GM18868 (cell line): ENCODE measurements around the gene SFI1.
"Not testable (repeated sequence)": the region's sequence is repeated elsewhere in the genome, so short reads cannot be mapped to it uniquely, and the experiment has no call there.

Experiments used
- ATAC-seq: cut with Tn5 transposase; IDR thresholded peaks from one replicate; pipeline ENCODE4 v1.9.1; 2021; ENCODE audit warnings: mild to moderate bottlenecking, moderate library complexity; ENCODE audit not compliant: unreplicated experiment

Gene SFI1

DNA sequence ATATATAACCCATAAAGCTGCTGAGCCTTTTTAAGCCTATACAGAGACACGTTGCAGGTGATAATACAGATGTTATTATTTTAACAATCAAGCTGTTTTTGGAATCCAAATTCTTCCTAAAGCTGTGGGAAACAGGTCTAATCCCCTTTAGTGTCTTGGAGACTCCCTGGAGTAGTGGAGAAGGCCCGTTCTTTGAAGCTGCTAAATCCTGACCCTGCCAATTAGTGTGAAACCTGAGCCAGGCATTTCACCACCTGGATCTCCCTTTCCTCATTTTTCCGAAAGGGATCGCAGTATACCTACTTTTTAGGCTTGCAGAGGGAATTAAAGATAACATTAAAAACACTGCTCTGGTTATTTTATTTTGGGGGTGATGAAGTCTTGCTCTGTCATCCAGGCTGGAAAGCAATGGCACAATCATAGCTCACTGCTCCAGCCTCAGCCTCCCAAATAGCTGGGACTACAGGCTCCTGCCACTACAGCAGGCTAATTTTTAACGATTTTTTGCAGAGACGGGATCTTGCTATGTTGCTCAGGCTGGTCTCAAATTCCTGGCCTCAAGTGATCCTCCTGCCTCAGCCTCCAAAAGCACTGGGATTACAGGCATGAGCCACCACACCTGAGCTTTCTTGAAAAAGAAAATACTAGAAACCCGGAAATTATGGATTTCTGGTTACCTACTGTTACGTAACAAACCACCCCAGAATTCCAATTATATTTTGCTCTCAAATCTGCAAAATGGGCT, 4.9 kb upstream of the SFI1 start:
- no peak for ATAC-seq

DNA sequence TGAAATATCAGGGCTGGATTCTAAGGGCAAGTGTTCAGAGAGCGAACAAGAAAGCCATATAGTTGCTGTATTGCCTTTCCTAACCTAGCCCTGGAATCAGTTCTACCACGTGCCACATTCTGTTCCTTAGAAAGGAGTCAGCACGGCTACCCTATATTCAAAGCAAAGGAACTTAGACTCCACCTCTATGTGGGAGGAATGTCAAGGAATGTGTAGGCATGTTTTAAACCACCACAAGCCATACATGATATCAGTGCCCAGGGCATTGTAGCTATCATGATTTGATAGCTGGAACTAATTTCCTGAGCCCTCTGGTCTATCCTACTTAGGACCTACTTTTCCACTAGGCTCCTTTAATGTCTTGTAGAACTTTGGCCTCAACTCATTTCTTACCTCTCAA, 4.2 kb upstream of the SFI1 start:
- no peak for ATAC-seq

DNA sequence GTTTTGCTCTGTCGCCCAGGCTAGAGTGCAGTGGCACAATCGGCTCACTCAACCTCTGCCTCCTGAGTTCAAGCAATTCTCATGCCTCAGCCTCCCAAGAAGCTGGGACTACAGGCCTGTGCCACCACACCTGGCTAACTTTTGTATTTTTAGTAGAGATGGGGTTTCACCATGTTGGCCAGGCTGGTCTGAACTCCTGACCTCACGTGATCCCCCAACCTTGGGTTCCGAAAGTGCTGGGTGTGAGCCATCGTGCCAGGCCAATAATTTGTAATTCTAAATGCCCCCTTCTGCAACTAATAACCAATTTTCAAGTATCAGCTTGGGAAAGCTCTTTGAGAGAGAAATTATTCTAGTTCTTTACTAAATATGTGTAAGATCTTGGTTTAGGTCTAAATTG, 3.0 kb upstream of the SFI1 start:
- ATAC-seq: not testable (repeated sequence)

DNA sequence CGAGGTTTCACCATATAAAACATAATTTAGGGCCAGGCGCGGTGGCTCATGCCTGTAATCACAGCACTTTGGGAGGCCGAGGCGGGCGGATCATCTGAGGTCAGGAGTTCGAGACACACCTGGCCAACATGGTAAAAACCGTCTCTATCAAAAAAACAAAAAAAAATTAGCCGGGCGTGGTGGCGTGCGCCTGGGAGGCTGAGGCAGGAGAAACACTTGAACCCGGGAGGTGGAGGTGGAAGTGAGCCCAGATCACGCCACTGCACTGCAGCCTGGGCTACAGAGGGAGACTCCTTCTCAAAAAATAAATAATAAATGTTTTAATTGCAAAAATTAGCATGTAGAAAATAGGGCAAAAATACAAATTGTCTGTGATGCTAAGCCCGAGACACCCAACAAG, 993 bp upstream of the SFI1 start:
- ATAC-seq: no peak

DNA sequence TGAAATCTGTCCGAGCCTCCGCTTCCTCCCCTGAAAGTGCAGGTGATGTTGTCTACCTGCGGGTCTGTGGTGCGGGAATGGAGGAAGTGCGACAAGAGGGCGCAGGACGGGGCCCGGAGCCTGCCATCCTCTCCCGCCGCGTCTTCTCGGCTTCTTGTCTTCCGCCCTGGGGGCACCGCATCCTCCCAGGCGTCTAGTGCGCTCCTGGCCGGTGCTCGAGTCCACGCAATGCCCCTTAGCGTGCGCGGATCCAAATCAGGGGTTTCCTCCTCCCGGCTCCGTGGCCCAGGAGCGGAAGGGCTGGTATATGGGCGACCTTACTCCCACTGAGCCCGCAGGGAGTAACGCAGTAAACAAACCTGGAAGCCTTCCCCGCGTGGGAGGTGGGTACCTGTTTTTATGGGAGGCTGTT, 405 bp downstream of the SFI1 start:
- ATAC-seq: no peak

DNA sequence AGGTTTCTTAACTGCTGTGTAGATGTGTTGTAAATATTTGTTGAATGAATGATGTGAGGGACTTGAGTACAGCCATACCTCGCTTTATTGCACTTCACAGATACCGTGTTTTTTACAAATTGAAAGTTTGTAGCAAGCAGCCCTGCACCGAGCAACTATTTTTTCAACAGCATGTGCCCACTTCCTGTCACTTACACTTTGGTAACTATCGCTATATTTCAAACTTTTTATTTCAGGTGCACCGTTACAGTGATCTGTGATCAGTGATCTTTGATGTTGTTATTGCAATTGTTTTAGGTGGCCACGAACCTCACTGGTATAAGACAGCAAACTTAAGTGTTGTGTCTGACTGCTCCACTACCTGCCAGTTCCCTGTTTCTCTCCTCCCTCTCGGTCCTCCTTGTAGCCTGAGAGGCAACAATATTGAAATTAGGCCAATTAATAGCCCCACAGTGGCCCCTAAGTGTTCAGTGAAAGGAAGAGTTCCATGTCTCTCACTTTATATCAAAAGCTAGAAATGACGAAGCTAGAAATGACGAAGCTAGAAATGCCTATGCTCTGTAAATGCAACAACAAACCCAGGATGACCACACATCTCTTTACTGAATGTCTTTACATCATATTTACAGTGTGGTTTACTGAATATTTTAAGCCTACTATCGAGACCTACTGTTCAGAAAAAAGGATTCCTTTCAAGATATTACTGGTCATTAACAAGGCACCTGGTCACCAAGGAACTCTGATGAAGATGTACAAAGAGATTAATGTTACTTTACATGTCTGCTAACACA, 1.0 kb downstream of the SFI1 start:
- no peak for ATAC-seq

DNA sequence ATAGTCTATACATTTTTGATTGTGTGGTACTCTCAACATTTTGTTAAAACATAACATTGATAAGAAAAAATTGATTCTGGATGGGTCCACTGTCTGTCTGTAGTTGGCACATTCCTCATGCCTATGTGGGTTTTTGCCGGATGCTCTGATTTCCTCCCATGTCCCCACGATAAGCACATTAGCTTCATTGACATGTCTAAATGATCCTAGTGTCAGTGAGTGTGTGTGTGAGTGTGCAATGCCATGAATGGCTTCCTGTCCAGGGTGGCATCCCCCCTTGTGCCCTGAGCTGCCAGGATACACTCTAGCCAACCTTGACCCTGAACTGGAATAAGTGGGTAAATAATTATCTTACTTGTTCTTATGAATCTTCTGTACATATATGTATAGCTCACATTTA, 5.4 kb downstream of the SFI1 start:
- ATAC-seq: no peak

DNA sequence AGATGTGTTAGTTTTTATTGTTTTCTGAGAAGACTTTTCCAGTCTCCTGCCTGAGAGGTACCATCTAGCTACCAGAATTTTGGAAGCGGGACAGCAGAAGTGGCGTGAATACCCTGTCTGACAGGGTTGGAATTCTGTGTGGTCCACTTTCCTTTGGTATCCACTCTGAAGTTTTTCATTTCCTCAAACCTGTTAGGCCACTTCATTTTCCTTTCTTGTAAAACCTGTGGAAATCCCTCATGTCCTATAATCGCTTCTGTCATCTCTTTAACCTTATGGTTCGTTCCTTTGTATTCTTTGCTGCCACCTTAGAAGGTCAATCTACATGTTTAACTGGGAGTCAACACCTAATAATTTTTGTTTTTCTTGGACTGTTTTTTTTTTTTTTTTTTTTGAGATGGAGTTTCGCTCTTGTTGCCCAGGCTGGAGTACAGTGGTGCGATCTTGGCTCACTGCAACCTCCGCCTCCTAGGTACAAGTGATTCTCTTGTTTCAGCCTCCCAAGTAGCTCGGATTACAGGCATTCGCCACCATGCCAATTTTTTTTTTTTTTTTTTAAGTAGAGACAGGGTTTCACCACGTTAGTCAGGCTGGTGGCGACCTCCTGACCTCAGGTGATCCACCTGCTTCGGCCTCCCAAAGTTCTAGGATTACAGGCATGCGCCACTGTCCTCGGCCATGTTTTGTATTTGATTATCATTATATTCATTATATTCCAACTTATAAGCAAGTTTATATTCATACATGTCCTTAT, 7.1 kb downstream of the SFI1 start:
- ATAC-seq: no peak

DNA sequence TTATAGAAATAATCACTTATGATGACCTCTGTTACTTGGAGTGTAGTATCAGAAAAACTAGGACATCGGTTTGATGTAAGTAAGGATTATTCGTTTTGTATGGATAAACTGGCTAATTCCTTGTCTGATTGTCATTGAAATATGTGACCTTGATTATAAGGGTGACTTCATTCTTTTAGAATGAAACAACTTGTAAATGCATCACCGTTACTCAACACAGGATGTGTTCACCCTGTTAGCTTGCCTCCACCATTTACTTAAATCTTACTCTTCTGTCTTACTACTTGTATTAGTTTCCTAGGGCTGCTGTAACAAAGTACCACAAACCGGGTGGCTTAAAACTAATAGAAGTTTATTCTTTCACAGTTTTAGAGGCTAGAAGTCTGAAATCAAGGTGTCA, 7.9 kb downstream of the SFI1 start:
- ATAC-seq: no peak

DNA sequence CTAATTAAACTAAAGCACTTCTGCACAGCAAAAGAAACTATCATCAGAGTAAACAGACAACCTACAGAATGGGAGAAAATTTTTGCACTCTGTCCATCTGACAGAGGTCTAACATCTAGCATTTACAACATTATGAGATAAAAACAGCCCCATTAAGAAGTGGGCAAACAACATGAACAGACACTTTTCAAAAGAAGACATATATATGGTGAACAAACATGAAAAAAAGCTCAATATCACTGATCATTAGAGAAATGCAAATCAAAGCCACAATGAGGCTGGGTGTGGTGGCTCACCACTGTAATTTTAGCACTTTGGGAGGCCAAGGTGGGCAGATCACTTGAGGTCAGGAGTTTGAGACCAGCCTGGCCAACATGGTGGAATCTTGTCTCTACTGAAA, 11.2 kb downstream of the SFI1 start:
- not testable (repeated sequence) for ATAC-seq

DNA sequence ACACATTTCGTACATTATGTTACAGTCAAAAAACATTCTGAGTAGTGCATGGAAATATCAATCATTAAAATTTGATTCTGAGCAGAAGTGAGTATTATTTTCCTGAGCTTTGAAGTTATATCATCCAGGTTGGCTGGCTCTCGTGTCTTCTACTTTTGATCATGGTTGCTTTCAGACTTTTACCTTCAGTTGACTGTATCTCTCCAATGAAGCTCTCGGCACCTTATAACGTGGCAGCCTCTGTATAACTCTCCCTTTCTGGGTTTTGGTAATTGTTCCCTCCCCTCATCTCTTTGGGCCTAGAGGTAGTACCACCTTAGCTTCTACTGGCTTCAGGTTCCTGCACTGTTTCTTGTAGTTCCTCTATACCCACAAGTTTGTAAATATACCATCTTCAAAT, 12.2 kb downstream of the SFI1 start:
- ATAC-seq: no peak

DNA sequence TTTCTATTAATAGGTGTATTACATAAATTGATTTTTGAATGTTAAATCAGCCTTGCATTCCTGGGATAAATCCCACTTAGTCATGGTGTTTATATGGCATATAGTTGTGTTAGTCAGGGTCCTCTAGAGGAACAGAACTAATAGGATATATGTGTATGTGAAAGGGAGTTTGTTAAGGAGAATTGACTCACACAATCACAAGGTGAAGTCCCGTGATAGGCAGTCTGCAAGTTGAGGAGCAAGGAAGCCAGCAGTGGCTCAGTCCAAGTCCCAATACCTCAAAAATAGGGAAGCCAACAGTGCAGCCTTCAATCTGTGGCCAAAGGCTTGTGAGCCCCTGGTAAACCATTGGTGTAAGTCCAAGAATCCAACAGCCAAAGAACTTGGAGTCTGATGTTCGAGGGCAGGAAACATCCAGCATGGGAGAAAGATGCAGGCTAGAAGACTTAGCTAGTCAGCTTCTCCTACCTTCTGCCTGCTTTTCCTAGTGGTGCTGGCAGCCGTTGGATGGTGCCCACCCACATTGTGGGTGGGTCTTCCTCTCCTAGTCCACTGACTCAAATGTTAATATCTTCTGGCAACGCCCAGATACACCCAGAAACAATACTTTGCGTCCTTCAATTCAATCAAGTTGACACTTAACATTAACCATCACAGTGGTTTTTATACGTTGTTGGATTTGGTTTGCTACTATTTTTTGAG, 12.9 kb downstream of the SFI1 start:
- ATAC-seq: no peak

DNA sequence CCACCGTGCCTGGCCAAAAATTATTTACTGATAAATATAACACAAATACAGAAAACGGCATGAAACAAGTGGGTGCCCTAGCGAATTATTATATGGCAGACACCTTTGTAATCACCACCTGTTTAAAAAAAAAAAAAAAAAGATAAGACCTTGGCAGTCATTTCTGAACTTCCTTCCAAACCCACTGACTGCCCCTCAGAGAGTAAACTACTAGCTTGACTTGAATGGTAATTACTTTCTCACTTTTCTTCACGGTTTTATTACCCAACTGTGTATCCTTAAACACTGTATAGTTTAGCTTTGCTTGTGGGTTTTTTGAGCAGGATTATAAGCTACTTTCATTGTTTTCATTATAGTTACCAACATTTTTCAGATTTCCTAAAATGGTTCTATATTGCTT, 23.7 kb downstream of the SFI1 start:
- no peak for ATAC-seq

DNA sequence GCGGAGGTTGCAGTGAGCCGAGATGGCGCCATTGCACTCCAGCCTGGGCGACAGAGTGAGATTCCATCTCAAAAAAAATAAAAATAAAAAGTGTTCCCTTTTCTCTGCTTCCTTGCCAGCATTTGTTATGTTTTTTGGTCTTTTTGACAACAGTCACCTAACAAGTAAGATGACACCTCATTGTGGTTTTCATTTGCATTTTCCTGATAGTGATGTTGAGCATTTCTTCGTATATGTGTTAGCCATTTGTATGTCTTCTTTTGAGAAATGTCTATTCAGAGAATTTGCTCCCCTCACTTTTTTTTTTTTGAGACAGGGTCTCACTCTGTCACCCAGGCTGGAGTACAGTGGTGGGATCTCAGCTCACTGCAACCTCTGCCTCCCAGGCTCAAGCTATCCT, 27.8 kb downstream of the SFI1 start:
- ATAC-seq: not testable (repeated sequence)

DNA sequence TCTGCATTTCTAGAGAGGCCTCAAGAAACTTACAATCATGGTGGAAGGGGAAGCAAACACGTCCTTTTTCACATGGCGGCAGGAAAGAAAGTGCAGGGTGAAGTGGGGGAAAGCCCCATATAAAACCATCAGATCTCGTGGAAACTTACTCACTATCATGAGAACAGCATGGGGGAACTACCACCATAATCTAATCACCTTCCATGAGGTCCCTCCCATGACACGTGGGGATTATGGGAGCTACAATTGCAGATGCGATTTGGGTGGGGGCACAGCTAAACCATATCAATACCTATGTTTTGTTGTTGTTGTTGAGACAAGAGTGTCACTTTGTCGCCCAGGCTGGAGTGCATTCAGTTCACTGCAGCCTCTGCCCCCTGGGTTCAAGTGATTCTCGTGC, 29.9 kb downstream of the SFI1 start:
- no peak for ATAC-seq

DNA sequence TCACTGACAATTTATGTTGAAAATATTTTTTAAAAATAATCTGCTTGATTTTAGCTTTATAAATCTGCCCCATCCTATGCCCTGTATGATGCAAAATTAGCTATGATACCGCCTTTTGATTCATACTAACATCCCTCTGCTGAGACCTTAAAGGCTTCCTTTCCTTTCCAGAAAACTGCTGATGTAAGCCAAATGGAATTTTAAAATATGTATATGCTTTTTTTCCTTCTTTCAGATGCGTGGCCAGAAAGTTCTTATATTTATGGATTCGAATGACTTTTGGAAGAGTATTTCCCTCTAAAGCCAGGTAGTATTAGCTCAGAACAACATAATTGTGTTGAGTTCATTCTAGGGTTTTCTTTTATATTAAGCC, 34.5 kb downstream of the SFI1 start:
- ATAC-seq: no peak

DNA sequence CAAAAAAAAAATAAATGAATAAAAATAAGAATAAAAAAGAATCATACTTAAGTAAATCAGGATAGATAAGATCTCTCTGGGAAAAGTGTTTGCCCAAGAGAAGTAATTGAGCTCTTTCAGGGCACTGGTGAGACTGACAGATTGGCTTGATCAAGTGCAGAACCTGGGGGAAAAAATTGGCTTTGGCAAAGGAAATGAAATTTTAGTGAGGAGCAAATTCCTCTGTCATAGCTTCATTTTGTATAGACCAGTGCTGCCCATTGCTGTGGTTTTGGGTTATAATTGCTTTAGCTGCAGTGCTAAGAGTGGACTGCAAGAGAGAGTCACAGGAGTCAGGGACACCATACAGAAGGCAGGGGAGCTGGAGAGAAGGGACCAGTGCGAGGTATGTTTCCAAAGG, 35.7 kb downstream of the SFI1 start:
- ATAC-seq: no peak

DNA sequence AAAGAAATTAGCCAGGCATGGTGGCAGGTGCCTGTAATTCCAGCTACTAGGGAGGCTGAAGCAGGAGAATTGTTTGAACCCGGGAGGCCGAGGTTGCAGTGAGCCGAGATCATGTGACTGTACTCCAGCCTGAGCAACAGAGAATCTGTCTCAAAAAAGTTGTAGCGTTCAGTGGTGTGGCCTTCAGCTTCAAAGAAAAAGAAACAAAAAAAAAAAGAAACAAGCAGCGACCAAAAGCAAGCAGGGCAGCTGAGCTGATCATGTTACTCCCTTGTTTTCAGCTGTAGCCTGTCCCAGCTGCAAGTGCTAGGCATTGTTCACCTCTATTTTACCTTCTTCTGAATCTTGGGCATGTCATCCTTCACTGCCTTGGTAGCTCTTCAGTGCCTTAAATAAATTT, 37.0 kb downstream of the SFI1 start:
- no peak for ATAC-seq

DNA sequence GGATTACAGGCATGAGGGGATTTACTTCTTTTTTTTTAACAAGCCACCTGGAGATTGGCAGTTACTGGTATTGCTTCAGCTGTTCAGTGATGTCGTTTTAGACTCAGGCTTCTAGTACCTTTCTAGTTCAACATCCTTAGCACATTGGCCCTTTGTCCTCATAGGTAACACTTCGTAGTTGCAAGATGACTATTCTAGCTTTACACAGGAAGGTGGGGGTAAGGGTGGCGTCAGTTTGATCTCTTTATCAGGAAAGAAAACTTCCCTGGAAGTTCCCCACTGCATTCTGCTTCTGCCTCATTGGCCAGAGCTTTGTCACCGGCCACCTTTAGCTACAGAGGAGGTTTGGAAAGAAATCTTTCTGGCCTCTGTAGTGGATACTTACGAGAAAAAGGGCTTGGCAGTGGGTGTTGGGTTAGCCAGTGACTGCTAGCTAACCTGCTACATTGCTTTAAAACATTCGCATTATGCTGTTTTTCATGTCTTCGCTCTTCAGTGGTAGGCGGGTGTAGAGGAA, 40.7 kb downstream of the SFI1 start:
- ATAC-seq: peak; percentile 63

DNA sequence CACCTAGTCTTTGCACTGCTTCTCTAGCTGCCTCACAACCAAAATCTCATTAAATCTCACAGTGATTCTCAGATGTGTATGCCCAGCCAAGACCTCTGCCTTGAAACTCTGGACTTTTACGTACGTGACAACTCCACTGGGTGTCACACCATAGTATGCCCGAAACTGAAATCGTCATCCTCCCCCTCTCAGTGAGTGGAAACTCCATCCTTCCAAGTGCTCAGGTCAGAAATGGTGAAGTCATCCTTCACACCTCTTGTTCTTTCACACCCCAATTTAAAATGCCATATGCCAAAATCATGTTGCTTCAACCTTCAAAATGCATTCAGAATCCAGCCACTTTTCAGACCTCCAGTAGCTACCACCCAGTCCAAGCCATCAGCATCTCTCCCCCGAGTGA, 42.5 kb downstream of the SFI1 start:
- no peak for ATAC-seq

DNA sequence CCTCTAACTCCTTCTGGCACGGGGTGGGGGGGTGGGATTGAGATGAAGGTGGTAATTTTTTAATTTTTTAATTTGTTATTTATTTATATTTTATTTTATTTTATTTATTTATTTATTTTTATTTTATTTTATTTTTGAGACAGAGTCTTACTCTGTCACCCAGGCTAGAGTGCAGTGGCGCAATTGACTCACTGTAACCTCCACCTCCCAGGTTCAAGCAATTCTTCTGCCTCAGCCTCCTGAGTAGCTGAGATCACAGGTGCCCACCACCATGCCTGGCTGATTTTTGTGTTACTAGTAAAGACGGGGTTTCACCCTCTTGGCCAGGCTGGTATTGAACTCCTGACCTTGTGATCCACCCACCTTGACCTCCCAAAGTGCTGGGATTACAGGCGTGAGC, 43.8 kb downstream of the SFI1 start:
- ATAC-seq: not testable (repeated sequence)
